Retinal pigment epithelial cell (primary cell): ENCODE results near the gene CALHM1.
A peak's percentile ranks its signal among the peaks of the same experiment; 100 is the strongest.
"Not testable (repeated sequence)": the region's sequence is repeated elsewhere in the genome, so short reads cannot be mapped to it uniquely, and the experiment has no call there.

Source experiments
- DNase-seq: peaks from one replicate; pipeline ENCODE4 v3.0.0-alpha.2; 2010; ENCODE audit warnings: low read depth
- H3K4me3 ChIP-seq: 2 replicates; pipeline ENCODE4 v1.5.1; 2011; ENCODE audit warnings: mild to moderate bottlenecking, low read length, control low read depth, moderate library complexity
- TF ChIP-seq, protein P1 (sequence below): conservative IDR thresholded peaks from 2 replicates; pipeline ENCODE4 v1.5.1; 2011; ENCODE audit warnings: low read depth, low read length, control low read depth, inconsistent platforms

CALHM1 gene

GRCh38 chr10:103493916-103494877, 35.5 kb upstream of the CALHM1 start:
- TF ChIP-seq, protein P1, sequence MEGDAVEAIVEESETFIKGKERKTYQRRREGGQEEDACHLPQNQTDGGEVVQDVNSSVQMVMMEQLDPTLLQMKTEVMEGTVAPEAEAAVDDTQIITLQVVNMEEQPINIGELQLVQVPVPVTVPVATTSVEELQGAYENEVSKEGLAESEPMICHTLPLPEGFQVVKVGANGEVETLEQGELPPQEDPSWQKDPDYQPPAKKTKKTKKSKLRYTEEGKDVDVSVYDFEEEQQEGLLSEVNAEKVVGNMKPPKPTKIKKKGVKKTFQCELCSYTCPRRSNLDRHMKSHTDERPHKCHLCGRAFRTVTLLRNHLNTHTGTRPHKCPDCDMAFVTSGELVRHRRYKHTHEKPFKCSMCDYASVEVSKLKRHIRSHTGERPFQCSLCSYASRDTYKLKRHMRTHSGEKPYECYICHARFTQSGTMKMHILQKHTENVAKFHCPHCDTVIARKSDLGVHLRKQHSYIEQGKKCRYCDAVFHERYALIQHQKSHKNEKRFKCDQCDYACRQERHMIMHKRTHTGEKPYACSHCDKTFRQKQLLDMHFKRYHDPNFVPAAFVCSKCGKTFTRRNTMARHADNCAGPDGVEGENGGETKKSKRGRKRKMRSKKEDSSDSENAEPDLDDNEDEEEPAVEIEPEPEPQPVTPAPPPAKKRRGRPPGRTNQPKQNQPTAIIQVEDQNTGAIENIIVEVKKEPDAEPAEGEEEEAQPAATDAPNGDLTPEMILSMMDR: no peak
- no peak for DNase-seq
- peak overlapping the region; percentile 24 for H3K4me3 ChIP-seq

DNA sequence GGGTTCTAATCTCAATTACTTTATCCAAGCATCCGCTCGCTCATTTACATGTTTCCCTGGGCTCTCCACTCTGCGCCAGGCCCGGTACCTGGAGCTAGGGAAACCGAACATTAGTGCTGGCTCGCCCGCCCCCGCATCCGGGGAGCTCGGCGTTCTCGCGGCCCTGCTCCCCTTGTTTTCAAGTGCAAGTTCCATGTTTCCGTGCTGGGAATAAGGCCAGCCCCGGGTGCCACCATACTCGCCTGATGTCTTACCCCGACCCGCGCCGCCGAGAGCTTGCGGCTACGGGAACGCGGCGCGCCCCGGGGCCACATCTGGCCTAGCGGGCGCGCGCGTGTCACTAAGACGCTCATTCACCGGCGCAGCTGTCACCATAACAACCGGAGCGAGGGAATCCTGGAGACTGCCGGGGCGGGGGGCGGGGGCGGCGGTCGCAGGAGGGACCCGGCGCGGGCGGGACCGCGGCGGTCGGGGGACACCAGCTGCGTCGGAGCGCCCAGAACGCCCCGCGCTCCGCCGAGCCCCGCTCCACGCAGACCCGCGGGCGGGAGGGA, 34.7 kb upstream of the CALHM1 start, which contains the start of gene NEURL1:
TSS of gene NEURL1 (plus strand) at position 344 of the 554 bp plus-strand sequence. CDS start 683 bp downstream, outside the sequence.
- TF ChIP-seq, protein P1: no peak
- no peak for DNase-seq

DNA sequence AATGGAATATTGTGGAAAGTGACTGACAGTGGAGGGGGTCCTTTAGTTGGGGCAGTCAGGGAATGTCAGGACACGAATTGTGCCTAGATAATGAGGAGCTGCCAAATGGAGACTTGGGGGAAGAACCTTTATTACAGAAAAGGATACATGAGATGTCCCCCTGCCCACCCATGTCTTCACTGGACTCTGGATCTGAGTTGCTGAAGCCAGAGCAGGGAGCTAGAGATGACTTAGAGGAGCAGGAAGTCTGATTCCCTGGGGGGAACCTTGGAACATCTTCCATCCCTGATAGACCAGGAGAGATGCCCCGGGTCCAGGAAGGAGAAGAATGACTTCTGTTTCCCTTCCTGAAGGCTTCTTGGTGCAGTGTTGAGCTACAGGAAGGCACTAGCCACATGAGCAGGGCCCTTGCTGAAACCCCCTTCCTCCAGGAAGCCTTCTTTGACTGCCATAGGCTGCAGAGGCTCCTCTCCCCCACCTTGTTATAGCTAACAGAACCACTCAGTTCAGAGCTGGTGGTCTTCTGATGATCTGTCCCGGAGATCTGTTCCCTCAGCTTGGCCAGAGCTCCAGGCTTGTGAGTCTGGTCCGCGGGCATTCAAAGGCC, 34.1 kb upstream of the CALHM1 start:
- TF ChIP-seq, protein P1: no peak
- no peak overlapping the region for H3K4me3 ChIP-seq
- DNase-seq: no peak

More for the DNA sequence above, 34.7 kb upstream of the CALHM1 start, which contains the start of gene NEURL1:
- H3K4me3 ChIP-seq: peak within 1 kb of the TSS; percentile 29

- TF ChIP-seq, protein P1: no peak
- no peak overlapping the region for H3K4me3 ChIP-seq
- DNase-seq: peak; percentile 53
Measured at GRCh38 chr10:103491729-103492364, 33.1 kb upstream of the CALHM1 start.

DNA sequence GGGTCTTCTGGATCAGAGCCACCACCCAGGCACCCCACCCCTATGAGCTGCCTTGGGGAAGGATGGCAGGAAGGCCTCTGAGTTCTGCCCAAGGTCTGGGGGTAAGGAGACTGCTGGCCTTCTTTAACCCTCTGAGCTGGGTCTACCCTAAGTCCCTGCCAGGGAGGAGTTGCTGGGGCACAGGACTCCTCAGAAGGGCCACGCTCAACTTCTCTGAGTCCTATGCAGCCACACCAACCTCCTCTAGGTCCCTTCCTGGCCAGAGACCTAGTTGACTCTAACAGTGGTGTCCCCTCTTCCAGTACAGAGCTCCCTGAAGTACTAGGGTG, 32.2 kb upstream of the CALHM1 start:
- TF ChIP-seq, protein P1: no peak
- H3K4me3 ChIP-seq: no peak overlapping the region
- no peak for DNase-seq

GRCh38 chr10:103487410-103487708, 28.7 kb upstream of the CALHM1 start:
- TF ChIP-seq, protein P1: no peak
- DNase-seq: no peak

DNA sequence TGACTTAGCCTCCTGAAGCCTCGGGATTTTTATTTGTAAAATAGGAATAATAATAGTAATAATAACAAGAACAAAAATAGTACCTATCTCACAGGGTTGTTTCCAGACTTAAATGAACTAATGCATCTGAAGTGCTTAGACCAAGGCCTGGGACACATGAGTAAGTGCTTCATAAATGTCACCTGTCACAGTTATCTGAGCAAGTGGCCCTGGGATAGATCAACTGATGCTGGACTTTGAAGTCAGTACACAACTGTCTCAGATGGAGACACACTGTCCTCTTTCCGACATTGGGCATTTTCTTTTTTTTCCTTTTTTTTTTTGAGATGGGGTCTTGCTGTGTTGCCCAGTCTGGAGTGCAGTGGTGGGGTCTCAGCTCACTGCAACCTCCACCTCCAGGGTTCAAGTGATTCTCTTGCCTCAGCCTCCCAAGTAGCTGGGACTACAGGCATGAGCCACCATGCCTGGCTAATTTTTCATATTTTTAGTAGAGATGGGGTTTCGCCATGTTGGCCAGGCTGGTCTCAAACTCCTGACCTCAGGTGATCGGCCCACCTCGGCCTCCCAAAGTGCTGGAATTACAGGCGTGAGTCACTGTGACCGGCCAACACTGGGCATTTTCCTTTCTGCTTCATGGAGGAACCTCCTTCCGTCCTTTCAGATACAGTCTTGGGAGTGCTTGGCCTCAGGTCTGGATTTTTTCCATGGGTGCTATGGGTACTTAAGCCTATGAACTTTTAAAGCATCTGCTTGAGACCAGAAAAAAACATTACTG, 28.1 kb upstream of the CALHM1 start:
- not testable (repeated sequence) for DNase-seq, H3K4me3 ChIP-seq

More at GRCh38 chr10:103487410-103487708, 28.7 kb upstream of the CALHM1 start:
- no peak overlapping the region for H3K4me3 ChIP-seq
